NB4 (cell line): ENCODE data around the gene CDH26.
A peak's percentile ranks its signal among the peaks of the same experiment; 100 is the strongest.

Source experiments
- DNase-seq: peaks from one replicate; pipeline ENCODE4 v3.0.0; 2010; ENCODE audit warnings: low read depth
- H3K4me3 ChIP-seq: one replicate; pipeline ENCODE4 v1.5.1; 2011; ENCODE audit warnings: mild to moderate bottlenecking, low read depth, low read length, moderate library complexity
- CTCF ChIP-seq: IDR thresholded peaks from one replicate; pipeline ENCODE4 v1.5.1; 2012; ENCODE audit warnings: low read depth, low read length
- MAX ChIP-seq: IDR thresholded peaks from 2 replicates; pipeline ENCODE4 v1.6.1; 2011; ENCODE audit warnings: low read depth, low read length
- MYC ChIP-seq: IDR thresholded peaks from 2 replicates; pipeline ENCODE4 v1.6.1; 2011; ENCODE audit warnings: low read depth, low read length
- POLR2A ChIP-seq: IDR thresholded peaks from 2 replicates; pipeline ENCODE4 v1.6.1; 2011; ENCODE audit warnings: mild to moderate bottlenecking; ENCODE audit not compliant: insufficient read length; ENCODE audit errors: extremely low read depth

CDH26 gene

GRCh38 chr20:60056407-60057122, 98.3 kb downstream of the CDH26 start:
- TF ChIP-seq MAX (peak; percentile 80), CTCF (no peak), POLR2A (no peak)
- peak overlapping the region; percentile 80 for H3K4me3 ChIP-seq
- peak; percentile 83 for DNase-seq

- peak; percentile 97 for DNase-seq
- peak overlapping the region; percentile 80 for H3K4me3 ChIP-seq
- TF ChIP-seq POLR2A (peak; percentile 50), MYC (peak; percentile 84), MAX (peak; percentile 71), CTCF (peak; percentile 80)
Measured at GRCh38 chr20:60057123-60057865, 99.1 kb downstream of the CDH26 start.

GRCh38 chr20:60057866-60058807, 99.9 kb downstream of the CDH26 start:
- peak; percentile 100 for DNase-seq
- TF ChIP-seq POLR2A = peak; percentile 57
- peak; percentile 96 for TF ChIP-seq MYC
- peak; percentile 94 for TF ChIP-seq MAX
- TF ChIP-seq CTCF = no peak
- H3K4me3 ChIP-seq = peak overlapping the region; percentile 80

- peak overlapping the region; percentile 80 for H3K4me3 ChIP-seq
- peak; percentile 65 for DNase-seq
- TF ChIP-seq MYC = no peak
- TF ChIP-seq MAX = no peak
- no peak for TF ChIP-seq CTCF
- TF ChIP-seq POLR2A = no peak
Measured at GRCh38 chr20:60058879-60059278, 100.7 kb downstream of the CDH26 start.

GRCh38 chr20:60060006-60060557, 101.9 kb downstream of the CDH26 start:
- peak overlapping the region; percentile 80 for H3K4me3 ChIP-seq
- no peak for TF ChIP-seq POLR2A
- TF ChIP-seq CTCF = no peak
- TF ChIP-seq MAX = peak; percentile 79
- no peak for TF ChIP-seq MYC
- peak; percentile 57 for DNase-seq
